Activated CD4-positive, alpha-beta T cell treated with anti-CD3 and anti-CD28 coated beads, Interleukin-2, Interleukin-4, amounts not matched to agents 100 ng/mL and 50 ng/mL, durations not matched to agents 16 hours and 8 hours (primary cell): ENCODE measurements around the gene TTC13.

Source experiments
- DNase-seq: peaks from one replicate; pipeline ENCODE4 v3.0.0-alpha.2; 2020; ENCODE audit warnings: low spot score

TTC13 gene

DNA sequence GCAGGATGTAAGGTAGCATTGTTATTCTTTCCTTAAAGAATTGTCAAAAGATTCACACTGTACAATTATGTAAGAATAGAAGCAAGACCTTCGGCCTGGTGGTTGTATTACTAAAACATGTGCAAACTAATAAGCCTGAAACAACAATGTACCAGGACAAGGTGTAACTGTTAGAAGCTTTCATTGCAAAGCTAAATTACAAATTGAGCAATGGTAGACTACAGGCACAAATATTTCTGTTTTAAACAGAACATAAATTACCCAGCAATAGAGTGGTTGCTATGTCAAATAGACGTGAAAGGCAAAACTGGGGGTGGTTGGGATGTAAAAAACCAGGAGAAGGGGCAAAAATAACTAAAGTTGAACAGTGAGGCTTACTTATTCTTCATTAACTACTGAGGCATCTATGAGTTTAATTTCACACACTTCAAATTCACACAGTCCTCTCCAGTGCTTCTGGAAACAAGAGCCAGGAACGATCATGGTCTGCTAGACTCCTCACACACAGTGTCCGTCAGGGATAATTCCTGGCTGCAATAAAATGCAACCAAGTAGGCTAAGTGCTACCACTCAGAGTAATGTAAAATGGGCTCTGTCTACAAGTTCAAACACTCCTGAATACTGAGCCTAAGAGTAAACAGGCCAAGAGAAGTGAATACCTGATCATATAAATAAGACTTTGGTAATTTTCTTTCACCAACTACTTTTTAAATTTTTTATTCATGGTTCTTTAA lies 71.0 kb downstream of the TTC13 start:
- DNase-seq, result no peak

DNA sequence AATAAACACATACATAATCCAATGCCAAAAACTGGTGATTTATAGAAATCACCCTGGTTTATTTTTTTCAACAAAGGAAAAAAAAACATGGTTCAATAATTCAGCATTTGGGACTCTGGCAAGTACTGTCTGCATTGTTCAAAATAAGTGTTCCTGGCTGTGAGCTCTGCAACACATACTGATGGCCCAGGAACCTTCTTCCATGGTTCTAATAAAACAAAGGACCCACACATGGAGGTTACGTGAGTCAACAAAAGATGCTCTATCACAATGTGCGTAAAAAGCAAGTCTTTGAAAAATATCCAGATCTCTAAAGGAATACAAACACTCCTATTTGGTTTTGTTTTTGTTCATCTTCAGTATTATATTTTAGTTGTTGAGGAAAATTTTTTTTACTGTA lies 72.4 kb downstream of the TTC13 start:
- DNase-seq, result no peak

- no peak for DNase-seq
Observed at GRCh38 chr1:230905733-230906132, 72.9 kb downstream of the TTC13 start.

DNA sequence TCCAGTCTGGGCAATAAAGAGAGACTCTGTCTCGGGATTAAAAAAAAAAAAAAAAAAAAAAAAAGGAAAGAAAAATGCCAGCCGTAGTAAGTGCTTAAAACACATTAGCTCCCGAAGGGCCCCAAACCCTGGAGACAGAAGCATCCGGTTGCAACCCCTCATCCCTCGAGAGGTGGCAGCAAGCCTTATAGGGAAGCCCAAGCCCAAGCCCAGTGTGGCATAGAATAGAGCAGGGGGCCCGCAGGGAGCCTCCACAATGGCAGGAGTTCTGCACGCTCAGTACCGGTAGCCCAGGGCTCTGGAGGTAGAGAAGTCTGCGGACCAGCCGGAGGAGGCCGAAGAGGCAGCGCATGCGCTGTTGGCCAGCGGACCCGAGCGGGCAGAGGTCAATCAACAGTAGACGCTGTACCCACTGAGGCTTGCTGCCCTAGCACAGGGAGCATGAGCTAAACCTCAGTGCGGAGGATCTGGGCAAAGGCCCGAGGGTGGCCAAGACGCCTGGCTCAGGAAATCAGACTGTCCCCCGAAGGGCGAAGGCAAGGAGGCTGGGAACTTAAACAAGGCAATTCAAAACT lies 76.2 kb downstream of the TTC13 start:
- no peak for DNase-seq

- no peak for DNase-seq
Observed at GRCh38 chr1:230901671-230902070, 77.0 kb downstream of the TTC13 start.

DNA sequence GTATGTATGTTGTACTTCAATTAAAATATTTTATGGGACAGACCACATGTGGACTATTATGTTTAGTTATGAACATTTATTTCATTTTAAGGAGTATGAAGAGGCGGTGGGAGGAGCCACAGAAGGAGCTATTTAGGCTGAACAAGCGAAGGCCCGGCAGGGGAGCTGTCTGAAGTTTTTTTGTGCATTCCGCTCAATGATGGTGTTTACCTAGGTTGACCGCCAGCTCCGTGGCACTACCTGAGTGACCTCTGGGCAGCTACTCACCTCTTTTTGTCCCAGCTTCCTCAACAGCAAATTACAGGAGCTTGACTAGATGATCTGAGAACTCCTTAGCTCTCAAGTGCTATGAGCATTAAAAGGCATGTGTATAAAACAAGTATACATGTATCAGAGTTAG lies 77.7 kb downstream of the TTC13 start:
- no peak for DNase-seq

DNA sequence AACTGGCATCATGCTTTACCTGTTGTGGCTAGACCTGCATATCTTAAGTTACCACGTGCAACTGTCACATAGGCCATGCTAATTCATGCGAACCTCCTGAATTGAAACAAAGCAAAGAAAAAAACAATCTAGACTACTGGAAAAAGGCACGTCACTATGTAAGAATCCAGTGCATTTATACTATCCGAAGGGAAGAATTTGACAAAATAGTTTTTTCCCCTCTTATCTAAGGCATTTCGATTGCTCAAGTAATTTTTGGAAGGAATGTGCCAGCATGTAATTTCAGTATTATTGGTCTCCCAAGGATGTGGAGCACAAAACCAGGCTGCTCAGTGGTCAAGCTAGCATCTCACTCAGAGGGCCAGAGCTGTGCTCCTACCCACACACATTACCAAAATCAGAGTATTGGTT lies 78.8 kb downstream of the TTC13 start:
- DNase-seq, result no peak

DNA sequence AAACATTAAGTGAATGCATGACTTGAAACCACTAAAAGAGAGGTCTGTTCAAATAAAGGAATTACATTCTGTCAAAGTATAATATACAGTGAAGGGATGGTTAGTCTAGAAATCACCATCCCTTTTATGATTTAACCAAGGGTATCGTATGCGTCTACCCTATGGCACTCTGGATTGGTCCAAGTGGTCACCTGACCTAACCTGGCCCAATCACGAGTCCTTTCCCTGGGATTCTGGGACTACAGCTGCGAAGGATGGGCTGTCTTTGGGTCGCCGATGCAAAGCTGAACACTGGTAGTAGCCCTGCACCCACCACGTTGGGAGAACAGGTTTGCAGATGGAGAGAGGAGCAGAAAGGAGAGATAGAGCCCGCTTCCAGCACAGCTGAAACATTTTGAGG lies 79.9 kb downstream of the TTC13 start:
- no peak for DNase-seq

DNA sequence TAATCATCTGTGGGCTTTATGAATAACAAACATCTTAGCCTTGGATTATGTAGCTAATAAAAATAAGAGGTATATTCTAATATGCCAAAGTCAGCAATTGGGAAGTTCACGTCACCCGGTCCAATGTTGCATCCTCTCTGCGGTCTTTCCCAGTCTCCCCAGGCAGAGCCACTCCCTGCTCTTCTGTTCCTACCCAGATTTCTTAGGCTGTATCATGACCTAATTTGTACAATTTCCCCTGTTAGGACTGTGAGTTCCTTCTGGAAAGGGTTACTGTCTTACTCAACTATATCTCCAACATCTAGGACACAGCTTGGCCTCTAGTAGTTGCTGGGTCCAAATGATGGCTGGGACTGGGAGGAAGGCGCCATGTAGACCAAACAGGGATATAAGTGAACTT lies 80.5 kb downstream of the TTC13 start:
- DNase-seq, result no peak

DNA sequence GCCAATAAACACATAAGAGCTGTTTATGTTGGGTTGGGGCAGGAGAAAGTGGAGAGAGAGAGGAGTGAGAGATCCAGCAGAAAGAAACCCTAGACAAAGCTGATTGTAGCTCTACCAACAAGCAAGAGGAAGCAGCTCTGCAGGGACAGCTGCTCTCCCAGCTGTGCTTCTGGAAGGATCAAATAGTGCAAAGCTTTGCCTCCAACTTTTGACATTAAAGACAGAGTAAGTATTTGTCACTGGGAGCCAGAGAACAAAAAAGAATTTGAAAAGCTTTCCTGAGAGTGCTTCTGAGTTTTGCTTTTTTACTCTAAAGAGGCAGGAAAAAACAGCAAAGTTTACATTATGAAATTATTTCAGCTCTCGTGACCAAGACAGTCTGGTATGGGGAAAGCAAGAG lies 81.9 kb downstream of the TTC13 start:
- no peak for DNase-seq

DNA sequence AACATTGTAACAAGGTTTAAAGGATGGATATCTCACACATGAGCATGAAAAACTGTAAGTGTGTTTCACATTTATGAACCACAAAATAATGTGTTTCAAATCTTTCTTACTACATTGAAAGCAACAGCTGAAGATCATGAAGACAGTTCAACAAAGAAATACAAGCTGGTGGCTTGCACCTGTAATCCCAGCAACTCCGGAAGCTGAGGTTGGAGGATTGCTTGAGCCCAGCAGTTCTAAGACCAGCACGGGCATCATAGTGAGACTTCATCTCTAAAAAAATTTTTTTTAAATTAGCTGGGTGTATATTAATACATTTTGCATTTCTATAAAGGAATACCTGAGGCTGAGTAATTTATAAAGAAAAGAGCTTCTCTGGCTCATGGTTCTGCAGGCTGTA lies 83.2 kb downstream of the TTC13 start:
- no peak for DNase-seq

GRCh38 chr1:230894664-230895063 lies 84.0 kb downstream of the TTC13 start:
- no peak for DNase-seq

DNA sequence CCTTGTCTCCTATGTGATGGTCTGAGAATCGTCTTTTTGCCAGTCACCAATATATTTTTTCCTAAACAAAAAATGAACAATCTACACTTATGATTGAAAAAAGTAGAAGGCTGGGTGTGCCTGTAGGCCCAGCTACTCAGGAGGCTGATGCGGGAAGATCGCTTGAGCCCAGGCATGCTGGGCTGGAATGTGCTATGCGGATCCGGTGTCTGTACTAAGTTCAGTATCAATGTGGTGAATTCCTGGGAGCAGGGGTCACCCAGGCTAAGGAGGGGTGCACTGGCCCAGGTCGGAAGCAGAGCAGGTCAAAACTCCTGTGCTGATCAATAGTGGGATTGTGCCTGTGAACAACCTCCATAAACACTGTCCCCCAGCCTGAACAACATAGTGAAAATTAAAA lies 84.6 kb downstream of the TTC13 start:
- DNase-seq, result no peak

- no peak for DNase-seq
Observed at GRCh38 chr1:230892018-230892491, 86.6 kb downstream of the TTC13 start.

DNA sequence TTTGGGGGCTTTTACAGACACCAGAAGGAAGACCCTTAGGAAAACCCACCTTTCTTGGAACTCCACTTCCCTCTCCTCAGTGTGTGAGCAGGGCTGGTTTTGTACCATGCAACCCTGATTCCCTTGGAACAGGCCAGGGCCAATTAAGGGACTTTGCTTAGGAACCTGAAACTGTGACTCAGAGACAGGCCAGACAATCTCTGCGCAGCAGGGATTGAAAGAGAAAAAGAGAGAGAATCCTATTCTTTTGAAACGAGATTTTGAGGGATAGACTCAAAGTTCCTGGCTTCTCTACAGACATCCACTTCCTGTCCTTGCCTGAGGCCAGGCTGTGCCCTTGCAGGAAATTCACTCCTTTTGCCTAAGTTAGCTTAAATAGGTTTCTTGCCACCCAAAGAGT lies 87.2 kb downstream of the TTC13 start:
- no peak for DNase-seq

GRCh38 chr1:230884646-230885045 lies 94.0 kb downstream of the TTC13 start:
- no peak for DNase-seq

GRCh38 chr1:230883967-230884366 lies 94.7 kb downstream of the TTC13 start:
- no peak for DNase-seq

- no peak for DNase-seq
Observed at GRCh38 chr1:230879778-230880177, 98.9 kb downstream of the TTC13 start.

DNA sequence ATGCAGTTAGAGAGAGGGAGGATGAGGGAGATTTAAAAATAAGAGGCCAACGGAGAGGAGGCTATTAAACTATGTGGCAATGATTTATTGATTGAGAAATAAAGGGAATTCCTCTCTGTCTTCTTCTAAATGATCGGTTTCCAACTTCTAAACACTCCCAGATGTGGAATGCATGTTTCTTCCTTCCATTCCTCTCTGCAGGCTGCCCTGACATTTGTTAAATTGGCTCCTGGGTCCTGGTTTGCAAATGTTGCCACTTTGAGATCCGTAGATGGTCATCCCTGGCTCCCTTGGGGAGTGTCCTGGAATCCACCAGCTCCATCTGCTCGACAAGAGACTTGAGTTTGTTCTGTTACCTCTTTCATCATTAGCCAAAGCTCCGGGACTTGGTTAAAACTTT lies 100.1 kb downstream of the TTC13 start:
- no peak for DNase-seq

GRCh38 chr1:230877924-230878590 lies 100.6 kb downstream of the TTC13 start:
- no peak for DNase-seq

DNA sequence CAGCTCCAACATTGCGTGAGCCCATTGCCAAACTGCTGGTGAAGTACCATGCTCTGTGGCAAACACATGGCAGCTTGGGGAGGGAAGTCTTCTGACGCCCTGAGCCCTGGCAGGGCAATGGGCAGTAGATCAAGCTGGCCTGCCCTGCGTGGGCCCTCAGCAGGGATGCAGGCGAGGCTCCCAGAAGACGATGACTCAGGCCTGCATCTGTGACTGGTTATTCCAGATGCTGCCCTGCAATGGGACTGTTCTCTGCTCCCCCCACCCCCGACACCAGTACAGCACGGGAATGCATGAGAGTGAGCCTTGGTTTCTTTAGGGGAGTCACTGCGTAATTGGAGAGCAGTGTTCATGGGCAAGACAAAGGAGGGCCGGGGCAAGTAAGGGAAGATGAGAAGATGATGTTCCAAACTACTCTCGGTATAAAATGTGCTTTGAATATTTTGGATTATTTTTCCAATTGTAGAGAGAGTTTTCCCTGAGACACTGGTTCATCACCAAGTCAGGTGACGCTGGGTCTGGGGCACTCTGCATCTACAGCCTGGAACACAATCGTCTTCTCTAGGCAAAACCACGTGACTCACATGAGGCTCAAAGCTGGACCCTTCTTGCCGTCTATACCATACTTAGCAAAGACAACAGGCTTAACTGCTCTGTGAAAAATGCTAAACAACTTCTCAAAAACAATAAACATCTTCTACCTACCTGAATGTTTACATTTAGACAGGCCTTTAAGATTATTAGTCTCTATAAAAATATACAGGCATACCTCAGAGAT lies 101.3 kb downstream of the TTC13 start:
- no peak for DNase-seq

GRCh38 chr1:230876660-230877059 lies 102.0 kb downstream of the TTC13 start:
- no peak for DNase-seq

GRCh38 chr1:230875370-230875769 lies 103.3 kb downstream of the TTC13 start:
- DNase-seq, result no peak
